ENCODE results near the gene THAP3. TPM values are rescaled to one million over a fixed set of nuclear protein-coding genes. Genes with fewer than 3 reads are reported as not detected.

THAP3 gene
- total and polyA plus RNA-seq, 2 of the 4 experiments (the other 2 are of a cell fraction): 14.2 to 14.9 TPM

DNA sequence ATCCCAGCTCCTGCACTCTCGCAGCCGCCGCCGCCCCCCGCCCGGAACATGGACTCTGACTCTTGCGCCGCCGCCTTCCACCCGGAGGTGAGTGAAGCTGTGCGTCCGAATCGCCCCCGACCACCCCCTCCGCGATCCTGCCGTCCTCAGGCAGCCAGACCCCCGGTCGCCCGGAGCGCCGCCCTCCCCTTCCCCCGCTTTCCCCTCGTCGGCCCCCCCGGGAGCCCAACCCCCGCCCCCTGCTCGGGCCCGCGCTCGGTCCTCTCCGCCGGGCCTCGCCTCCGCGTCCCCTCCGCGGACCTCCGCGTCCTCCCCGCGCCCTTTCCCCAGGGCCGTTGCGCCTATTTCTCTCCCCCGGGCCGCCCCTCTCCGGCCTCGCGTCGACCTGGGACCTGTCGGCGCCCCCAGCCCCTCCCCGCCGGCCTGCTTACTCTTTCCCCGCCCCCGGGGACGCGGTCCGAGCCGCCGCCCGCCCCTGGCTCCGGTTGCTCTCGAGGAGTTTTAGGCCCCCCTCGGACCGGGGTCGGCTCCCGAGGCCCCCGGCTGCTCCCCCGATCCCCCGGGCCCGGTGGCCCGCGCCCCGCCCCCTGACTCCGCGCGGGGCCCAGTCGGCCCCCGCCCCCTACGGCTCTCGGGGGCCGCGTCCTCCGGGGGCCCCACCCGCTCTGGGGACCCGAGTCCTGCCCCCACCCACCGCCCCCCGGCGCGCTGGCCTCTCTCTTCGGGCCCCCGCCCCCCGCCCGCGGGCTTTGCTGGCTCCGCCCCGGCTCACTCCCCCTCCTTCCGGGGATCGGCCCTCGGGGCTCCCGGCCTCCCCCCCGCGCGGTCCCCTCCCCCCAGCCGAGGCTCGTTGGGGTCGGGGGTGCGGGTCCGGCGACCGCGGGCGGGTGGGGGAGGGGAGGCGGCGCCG lies 10.4 kb upstream of the THAP3 start:
- Histone ChIP-seq H3K27ac (ENCODE audit: insufficient read depth, low read length) (peak overlapping the region; percentile 93), H3K18ac (ENCODE audit: low read depth, low read length) (no peak overlapping the region; the same call in 1 of the 2 replicates), H4K8ac (ENCODE audit: low read depth in 2 of 2, low read length in 2 of 2) (no peak overlapping the region), H3K4me1 (ENCODE audit: control insufficient read depth, insufficient read depth, low read length) (peaks cover 5% of the 10 kb centered on the region), H2AFZ (replicated peaks; ENCODE audit: low read length, poor library complexity) (peak overlapping the region; percentile 91), H2BK5ac (ENCODE audit: low read depth, low read length, poor library complexity, severe bottlenecking) (peak overlapping the region; percentile 87), H2BK120ac (ENCODE audit: low read depth, low read length) (no peak overlapping the region), H4K20me1 (ENCODE audit: insufficient read depth, low read length) (peaks cover 30% of the 10 kb centered on the region), H3K79me1 (ENCODE audit: low read depth in 1 of 2, low read length in 2 of 2) (peaks cover 20 to 48% of the 10 kb centered on the region in 2 experiments), H3K9me3 (ENCODE audit: control insufficient read depth, insufficient read depth, low read length) (no peaks in the 10 kb centered on the region), H2BK15ac (ENCODE audit: low read depth, low read length) (no peak overlapping the region), H3K56ac (ENCODE audit: extremely low read depth, insufficient read depth, low read length) (peak overlapping the region; percentile 10; the same call in 1 of the 2 replicates), H3K9ac (ENCODE audit: low read depth, low read length) (peak overlapping the region; percentile 86), H2AK9ac (replicated peaks; ENCODE audit: low read depth, low read length, poor library complexity) (peak overlapping the region; percentile 99), H2BK20ac (ENCODE audit: low read depth, low read length) (no peak overlapping the region), H3K9me1 (ENCODE audit: insufficient read depth, low read length) (no peaks in the 10 kb centered on the region; the same call in 1 of the 2 replicates), H2AK5ac (ENCODE audit: low read depth, low read length) (0 out of 2 replicates have a peak overlapping the region, but pooled peaks have one; percentile 17), H3K4ac (ENCODE audit: low read depth, low read length) (no peak overlapping the region; the same call in 1 of the 2 replicates), H3K14ac (replicated peaks; ENCODE audit: low read depth, low read length) (no peak overlapping the region), H3K4me3 (ENCODE audit: insufficient read depth, low read depth, low read length) (peak overlapping the region; percentile 97), H3K36me3 (ENCODE audit: control insufficient read depth, insufficient read depth, low read length) (peaks cover 10% of the 10 kb centered on the region), H4K91ac (ENCODE audit: insufficient read depth, low read depth, low read length) (no peak overlapping the region; the same call in 1 of the 2 replicates), H3K27me3 (ENCODE audit: control insufficient read depth, insufficient read depth, low read length) (no peaks in the 10 kb centered on the region), H3K23ac (ENCODE audit: low read depth, low read length) (no peak overlapping the region), H4K5ac (ENCODE audit: low read depth, low read length) (no peak overlapping the region), H3K4me2 (ENCODE audit: low read depth, low read length) (no peak overlapping the region)
- 1% methylated on average over 25 of the region's 117 CpGs; no CpG with 5 or more reads in 1 of the 2 experiments for WGBS, 2 experiments (ENCODE audit: extremely low coverage in 2 of 2, insufficient read length in 1 of 2)
- POLR2A ChIA-PET (ENCODE audit: unreplicated experiment): no interaction called here
- CTCF ChIA-PET: no interaction called here
- intact Hi-C loops (cut with micrococcal nuclease) (no loop called here), in situ Hi-C loops (cut with MboI; ENCODE audit: low sequenced_read_pairs) (no loop called here), dilution Hi-C loops (cut with HindIII; ENCODE audit: low sequenced_read_pairs, unreplicated experiment) (no loop called here)
- no TSS peak for BruUV-seq (replicated peaks)
- ATAC-seq (ENCODE audit: low read depth): peak; percentile 33
- peak; percentile 68 for TF ChIP-seq MAZ (IDR thresholded peaks at IDR 0.05; ENCODE audit: borderline replicate concordance, low read depth, low read length)
- no peak for TF ChIP-seq RFX5 (IDR thresholded peaks at IDR 0.05; ENCODE audit: low read depth, low read length)
- DNase-seq: peak; percentile 21
